ENCODE results near the gene TAAR8. TPM values are rescaled to one million over a fixed set of nuclear protein-coding genes. Genes with fewer than 3 reads are reported as not detected.

The TAAR8 gene
- total RNA-seq, 1 donor from 2014 or later: not detected

Other genes starting within 250 kb of the TAAR8 start
- 0.28 TPM for gene MOXD1, start 151.2 kb upstream of the TAAR8 start, total RNA-seq
- 13.5 TPM for gene STX7, start 39.6 kb upstream of the TAAR8 start, total RNA-seq
- gene TAAR9, start 14.4 kb upstream of the TAAR8 start, total RNA-seq: not detected
- gene TAAR6, start 17.6 kb downstream of the TAAR8 start, total RNA-seq: not detected
- gene TAAR5, start 37.1 kb downstream of the TAAR8 start, total RNA-seq: not detected
- gene TAAR2, start 71.6 kb downstream of the TAAR8 start, total RNA-seq: not detected
- gene TAAR1, start 106.5 kb downstream of the TAAR8 start, total RNA-seq: not detected
- 74.8 TPM for gene VNN1, start 161.4 kb downstream of the TAAR8 start, total RNA-seq
- gene VNN2, start 205.2 kb downstream of the TAAR8 start, total RNA-seq: 0.78 TPM
- 4.5 TPM for gene SLC18B1, start 246.0 kb downstream of the TAAR8 start, total RNA-seq

Data from left lobe of liver (tissue), 1 donor.